GM18951 (cell line): Measurements from ENCODE around the gene GABRA4.

Source experiments
- POLR2A ChIP-seq: IDR thresholded peaks from 4 replicates; pipeline ENCODE4 v1.6.1; 2011; ENCODE audit warnings: mild to moderate bottlenecking; ENCODE audit not compliant: insufficient read length, insufficient read depth; ENCODE audit errors: extremely low read depth
- in situ Hi-C: fragments of 300-500 bp; cut with MboI; formaldehyde crosslinking; loops from one replicate; pipeline ENCODE4 v1.12.0; 2022; ENCODE audit warnings: low sequenced_read_pairs, mixed read lengths, inconsistent platforms; ENCODE audit not compliant: unreplicated experiment

The GABRA4 gene

DNA sequence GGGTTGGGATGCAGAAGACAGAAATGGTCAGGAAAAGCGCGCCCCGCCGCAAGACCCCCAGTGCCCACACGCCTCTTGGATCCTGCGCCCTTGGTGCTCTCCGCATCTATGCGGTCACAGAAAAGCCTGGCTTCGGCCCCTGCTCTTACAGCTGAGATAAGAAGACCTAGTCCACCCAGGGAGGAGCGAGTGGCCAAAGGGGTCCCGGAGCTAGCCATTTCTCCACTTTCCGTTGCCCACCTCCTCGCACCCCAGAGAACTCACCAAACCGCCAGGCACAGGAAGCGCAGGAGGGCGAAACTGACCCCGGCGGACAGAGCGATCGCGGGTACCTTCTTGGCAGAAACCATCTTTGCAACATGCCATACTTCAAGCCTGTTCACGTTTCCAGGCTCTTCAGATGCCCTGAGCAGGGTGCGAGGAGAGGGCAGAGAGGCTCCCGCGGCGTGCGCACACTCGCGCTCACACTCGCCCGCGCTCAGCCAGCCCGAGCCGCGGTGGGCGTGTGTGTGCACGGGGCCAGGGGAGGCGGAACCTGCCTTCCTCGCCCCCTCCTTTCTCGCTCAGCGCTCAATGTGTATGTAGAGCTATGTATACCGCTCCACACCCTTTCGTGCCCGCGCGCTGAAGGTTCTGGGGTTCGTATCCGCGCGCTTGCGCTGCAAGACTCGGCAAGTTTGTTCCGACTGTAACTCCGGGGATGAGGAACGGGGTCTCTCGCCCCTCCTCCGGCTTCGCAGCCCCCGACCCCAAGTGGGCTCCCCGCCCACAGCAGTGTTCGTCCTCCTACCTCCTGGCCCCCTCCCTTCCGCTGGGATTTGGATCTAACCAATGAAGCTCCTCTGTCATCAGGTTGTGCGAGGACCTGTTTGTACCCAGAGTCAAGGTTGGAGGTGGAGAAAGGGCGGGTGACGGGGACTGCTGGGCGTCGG, at the start of gene GABRA4:
GABRA4 (minus strand) TSS at position 507 of the 932 bp plus-strand sequence; CDS start at position 350, 157 bp downstream.
- no peak for TF ChIP-seq POLR2A

GRCh38 chr4:47040828-47041227, 47.4 kb upstream of the GABRA4 start:
- TF ChIP-seq POLR2A, result no peak
- in situ Hi-C loops, result loop anchor here (25.0 kb wide), 1 partner anchor 104 kb away; no protein-coding TSS in a partner anchor

More for the DNA sequence above, at the start of gene GABRA4:
- in situ Hi-C loops, result no loop called here

GRCh38 chr4:47038263-47038662, 44.9 kb upstream of the GABRA4 start:
- in situ Hi-C loops, result loop anchor here (25.0 kb wide), 1 partner anchor 101 kb away; no protein-coding TSS in a partner anchor
- no peak for TF ChIP-seq POLR2A

DNA sequence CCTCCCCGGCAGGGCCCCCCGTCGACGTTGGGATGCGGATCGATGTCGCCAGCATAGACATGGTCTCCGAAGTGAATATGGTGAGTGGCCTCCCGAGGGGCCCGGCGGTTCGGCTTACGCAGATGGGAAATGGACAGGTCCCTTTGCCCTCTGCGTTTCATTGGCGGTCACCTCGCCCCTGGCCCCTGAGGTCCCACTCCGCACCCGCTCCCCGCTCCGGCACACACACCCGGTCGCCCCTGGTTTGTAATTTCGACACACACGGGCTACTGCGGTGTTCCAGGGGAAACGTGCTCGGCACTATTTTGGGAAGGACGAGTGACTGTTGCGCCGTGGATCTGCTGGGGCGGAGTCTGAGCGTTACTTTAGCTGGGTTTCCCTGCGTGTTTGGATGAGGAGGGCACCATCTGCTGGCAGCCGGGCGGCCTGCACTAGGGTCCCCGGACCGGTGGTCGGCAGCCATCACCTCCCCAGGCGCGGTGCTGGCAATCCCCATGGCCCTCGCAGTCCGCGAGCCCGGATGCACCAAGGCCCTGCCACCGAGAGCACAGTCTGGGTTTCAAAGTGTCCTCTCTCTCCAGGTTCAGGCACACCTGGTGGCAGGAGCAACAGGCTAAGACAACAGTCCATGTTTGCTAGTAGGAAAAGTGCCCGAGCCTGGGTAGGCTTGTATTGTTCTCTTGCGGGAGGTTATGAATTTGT, 39.2 kb upstream of the GABRA4 start:
- in situ Hi-C loops, result loop anchor here (25.0 kb wide), 1 partner anchor 95 kb away; no protein-coding TSS in a partner anchor
- no peak for TF ChIP-seq POLR2A

DNA sequence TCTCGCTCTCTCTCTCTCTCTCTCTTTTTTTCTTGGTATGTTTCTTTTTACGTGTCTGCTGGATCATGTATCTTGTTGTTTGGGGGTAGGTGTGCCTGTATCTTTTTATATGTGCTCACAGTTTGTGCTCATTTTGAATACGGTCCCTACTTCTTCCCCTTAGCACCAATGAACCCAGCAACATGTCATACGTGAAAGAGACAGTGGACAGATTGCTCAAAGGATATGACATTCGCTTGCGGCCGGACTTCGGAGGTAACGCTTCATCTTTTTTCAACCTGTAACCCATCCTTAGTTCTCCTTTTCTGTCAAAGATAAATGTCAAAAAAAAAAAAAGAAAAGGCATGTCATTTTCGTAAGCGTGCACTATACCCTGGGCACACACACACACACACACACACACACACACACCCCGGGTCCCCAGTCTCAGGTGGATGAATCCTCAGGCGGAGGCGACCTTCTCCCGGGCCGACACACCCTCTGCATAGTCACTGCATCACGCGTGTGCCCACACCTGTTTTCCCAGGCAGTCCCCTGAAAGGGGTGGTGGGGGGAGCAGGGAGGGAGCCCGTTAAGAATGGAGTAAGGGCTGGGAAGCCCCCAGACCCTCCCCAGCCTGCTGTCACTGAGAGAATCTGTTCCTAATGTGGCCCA, 38.5 kb upstream of the GABRA4 start:
- no peak for TF ChIP-seq POLR2A
- in situ Hi-C loops, result loop anchor here (25.0 kb wide), 1 partner anchor 95 kb away; no protein-coding TSS in a partner anchor

GRCh38 chr4:47031011-47031678, 37.8 kb upstream of the GABRA4 start, which contains the start of gene GABRB1:
Gene GABRB1 (plus strand): TSS chr4:47031567.
- TF ChIP-seq POLR2A, result no peak
- in situ Hi-C loops, result loop anchor here (25.0 kb wide), 1 partner anchor 94 kb away; no protein-coding TSS in a partner anchor

DNA sequence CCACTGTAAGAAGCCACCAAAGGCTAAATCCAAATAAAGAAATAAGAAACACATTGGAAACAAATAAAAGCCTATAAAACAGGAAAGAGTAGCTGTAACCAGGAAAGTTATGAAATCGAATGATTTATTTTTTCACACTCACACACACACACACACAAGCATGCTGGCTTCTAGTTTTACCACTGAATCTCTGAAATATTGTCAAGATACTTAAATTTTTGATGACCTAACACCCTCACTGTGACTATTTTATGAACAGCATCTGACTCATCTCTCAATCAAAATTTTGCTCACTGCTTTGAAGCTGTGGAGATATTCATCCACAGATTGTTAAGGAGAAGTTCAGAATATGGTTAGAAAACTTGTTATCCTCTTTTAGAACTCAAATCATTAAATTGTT, 24.1 kb upstream of the GABRA4 start:
- in situ Hi-C loops, result no loop called here
- TF ChIP-seq POLR2A, result no peak

- in situ Hi-C loops, result no loop called here
- no peak for TF ChIP-seq POLR2A
Measured at GRCh38 chr4:47017081-47017480, 23.7 kb upstream of the GABRA4 start.

- in situ Hi-C loops, result no loop called here
- no peak for TF ChIP-seq POLR2A
Measured at GRCh38 chr4:47013373-47013772, 20.0 kb upstream of the GABRA4 start.

- in situ Hi-C loops, result no loop called here
- no peak for TF ChIP-seq POLR2A
Measured at GRCh38 chr4:47012676-47013075, 19.3 kb upstream of the GABRA4 start.

GRCh38 chr4:47010912-47011446, 17.6 kb upstream of the GABRA4 start:
- in situ Hi-C loops, result no loop called here
- no peak for TF ChIP-seq POLR2A

DNA sequence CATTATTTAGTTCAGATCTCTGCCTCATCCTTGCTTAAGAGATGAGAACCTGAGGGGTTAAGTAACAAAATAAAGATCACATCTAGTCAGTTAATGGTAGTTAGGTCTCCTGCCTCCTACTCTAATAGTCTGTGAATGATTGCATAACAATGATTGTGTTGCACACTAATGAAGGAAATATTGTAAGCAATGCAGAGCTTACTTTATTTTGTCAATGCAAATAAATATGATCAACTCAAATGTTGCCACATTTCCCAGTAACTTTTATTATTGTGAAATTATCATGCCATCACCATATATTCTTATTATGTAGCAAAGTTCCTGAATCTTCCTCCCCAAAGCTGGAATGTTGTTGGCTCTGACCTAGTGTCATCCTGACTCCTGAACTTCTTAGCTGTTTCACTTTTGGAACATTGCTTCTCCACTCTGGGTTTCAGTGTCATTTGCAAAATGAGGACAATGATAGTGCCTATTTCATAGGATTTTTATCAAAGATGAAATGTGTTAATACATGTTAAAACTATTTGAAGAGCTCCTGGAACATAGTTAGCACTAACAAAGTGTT, 17.0 kb upstream of the GABRA4 start:
- no peak for TF ChIP-seq POLR2A
- in situ Hi-C loops, result no loop called here
